H1 (cell line): ENCODE measurements around the gene FSTL4.

Experiments
- CREB1 ChIP-seq: IDR thresholded peaks from 2 replicates; pipeline ENCODE4 v1.6.1; 2012; ENCODE audit warnings: inconsistent platforms
- CTCF ChIP-seq, 3 experiments: IDR thresholded peaks; 1 replicate in 2 of 3; 2 replicates in 1 of 3; pipeline versions ENCODE4 v1.5.1 to v1.6.1; 2011; ENCODE audit warnings: low read length in 3 of 3, mild to moderate bottlenecking in 3 of 3, inconsistent platforms in 2 of 3, low read depth in 1 of 3, moderate library complexity in 1 of 3; ENCODE audit not compliant: insufficient read depth in 1 of 3; ENCODE audit errors: control extremely low read depth in 1 of 3
- EZH2 ChIP-seq: fragments of 200-600 bp; sonication (generic); IDR thresholded peaks from 2 replicates; pipeline ENCODE4 v1.7.1; 2012; ENCODE audit warnings: low read depth, mild to moderate bottlenecking, moderate library complexity, low read length, inconsistent platforms; ENCODE audit not compliant: severe bottlenecking
- POLR2A ChIP-seq, 2 experiments: IDR thresholded peaks; 1 replicate in 1 of 2; 2 replicates in 1 of 2; pipeline ENCODE4 v1.6.1; 2011; ENCODE audit warnings: low read depth in 2 of 2, low read length in 2 of 2, mild to moderate bottlenecking in 2 of 2; ENCODE audit errors: control extremely low read depth in 1 of 2
- POLR2AphosphoS5 ChIP-seq: IDR thresholded peaks from 2 replicates; pipeline ENCODE4 v1.6.1; 2011; ENCODE audit warnings: low read depth, low read length
- RAD21 ChIP-seq, 2 experiments: IDR thresholded peaks in 1 of 2; conservative IDR thresholded peaks in 1 of 2; 2 replicates each; pipeline ENCODE4 v1.6.1; 2011; ENCODE audit warnings: low read depth in 2 of 2, low read length in 2 of 2, improper control_type of control experiment in 1 of 2, inconsistent platforms in 1 of 2, mild to moderate bottlenecking in 1 of 2, moderate library complexity in 1 of 2
- SP1 ChIP-seq: IDR thresholded peaks from 2 replicates; pipeline ENCODE4 v1.6.1; 2011; ENCODE audit warnings: low read depth, low read length
- TAF1 ChIP-seq: IDR thresholded peaks from 2 replicates; pipeline ENCODE4 v1.6.1; 2011; ENCODE audit warnings: mild to moderate bottlenecking, low read depth, low read length
- TCF12 ChIP-seq: IDR thresholded peaks from 2 replicates; pipeline ENCODE4 v1.6.1; 2011; ENCODE audit warnings: low read depth, mild to moderate bottlenecking, low read length
- TEAD4 ChIP-seq: IDR thresholded peaks from 2 replicates; pipeline ENCODE4 v1.6.1; 2012; ENCODE audit warnings: low read depth, low read length, inconsistent platforms, mixed read lengths
- USF2 ChIP-seq: IDR thresholded peaks from 2 replicates; pipeline ENCODE4 v1.6.1; 2011; ENCODE audit warnings: low read length, improper control_type of control experiment

DNA sequence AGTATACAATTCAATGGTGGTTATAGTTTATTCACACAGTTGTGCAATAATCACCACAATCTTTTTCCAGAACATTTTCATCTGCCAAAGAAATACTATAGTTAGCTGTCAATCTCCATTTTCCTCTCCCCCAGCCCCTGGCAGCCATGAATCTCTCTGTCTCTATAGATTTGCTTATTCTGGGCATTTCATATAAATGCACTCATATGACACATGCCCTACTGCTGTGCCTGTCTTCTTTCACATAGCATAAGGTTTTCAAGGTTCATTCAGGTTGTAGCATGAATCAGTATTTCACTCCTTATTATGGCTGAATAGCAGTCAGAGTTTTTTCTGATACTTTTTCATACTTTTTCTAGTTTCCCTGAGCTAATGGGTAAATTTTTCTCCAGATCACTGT is 432.9 kb downstream of the FSTL4 start:
- no peak for TF ChIP-seq POLR2AphosphoS5
- no peak for TF ChIP-seq CTCF (IDR thresholded peaks at IDR 0.05; ENCODE audit: control extremely low read depth in 1 of 3, insufficient read depth in 1 of 3, low read depth in 1 of 3, low read length in 3 of 3)
- TF ChIP-seq TCF12 = no peak
- no peak for TF ChIP-seq SP1
- no peak for TF ChIP-seq TAF1
- no peak for TF ChIP-seq CREB1
- TF ChIP-seq TEAD4 = no peak
- TF ChIP-seq RAD21 (IDR thresholded peaks at IDR 0.05 in 1 of 2, conservative IDR thresholded peaks at IDR 0.05 in 1 of 2; ENCODE audit: low read depth in 2 of 2, low read length in 2 of 2) = no peak
- TF ChIP-seq POLR2A (IDR thresholded peaks at IDR 0.05; ENCODE audit: control extremely low read depth in 1 of 2, low read depth in 2 of 2, low read length in 2 of 2) = no peak
- TF ChIP-seq EZH2 = no peak
- no peak for TF ChIP-seq USF2
